Measurements from ENCODE around the gene IQSEC1.

DNA sequence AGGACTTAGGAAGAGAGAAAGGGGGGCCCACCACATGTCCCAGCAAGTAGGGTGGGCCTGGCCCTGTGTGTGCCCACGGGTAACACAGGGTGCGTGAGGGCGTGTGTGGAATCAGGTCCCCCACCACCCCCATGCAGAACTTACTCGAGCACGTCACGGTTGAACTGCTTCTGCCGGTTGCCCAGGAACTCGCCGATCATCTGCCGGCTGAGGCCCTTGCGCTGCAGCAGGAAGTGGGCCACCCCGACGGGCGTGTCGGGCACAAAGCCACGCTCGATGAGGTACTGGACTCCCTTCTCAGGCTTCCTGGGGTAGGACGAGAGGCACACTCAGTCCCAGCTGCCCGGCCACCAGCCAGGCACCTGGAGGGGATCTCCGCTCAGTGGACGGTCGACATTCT is 148.8 kb downstream of the IQSEC1 start:
- TF ChIP-seq CTCF (IDR thresholded peaks at IDR 0.05) (no peak), POLR2A (IDR thresholded peaks at IDR 0.05) (no peak), POLR2AphosphoS5 (IDR thresholded peaks at IDR 0.05) (no peak)

Data from breast epithelium (tissue), 3 donors.